SK-N-SH (cell line): ENCODE data around the gene OR9A4. TPM values are rescaled to one million over a fixed set of nuclear protein-coding genes. Genes with fewer than 3 reads are reported as not detected.

ENCODE experiments used
- CTCF ChIA-PET: fragments of 300-600, 350-600 bp; formaldehyde crosslinking; extraction: SDS; loops from one replicate; lab custom pipeline; 2021; lab: Yijun Ruan, JAX
- POLR2A ChIA-PET: fragments of 350-600 bp; sonication (Branson Sonifier 250); formaldehyde crosslinking; extraction: SDS; loops from one replicate; lab custom pipeline; 2020; ENCODE audit warnings: antibody characterized with exemption, inconsistent platforms; lab: Yijun Ruan, JAX
- DNase-seq: peaks from one replicate; pipeline ENCODE4 v3.0.0; 2012
- H2AFZ ChIP-seq: fragments of 200-600 bp; sonication (generic); 2 replicates; pipeline ENCODE4 v1.8.1; 2016; ENCODE audit warnings: antibody characterized with exemption, mild to moderate bottlenecking, low read depth
- H3F3A ChIP-seq: fragments of 200-600 bp; sonication (generic); replicated peaks from 2 replicates; pipeline ENCODE3; 2016; ENCODE audit warnings: antibody characterized with exemption, mild to moderate bottlenecking; ENCODE audit not compliant: insufficient read depth
- H3K27ac ChIP-seq, 2 experiments: fragments of 200-500 bp in 1 of 2; fragments of 200-600 bp in 1 of 2; sonication (Bioruptor generic) in 1 of 2; sonication (generic), shearing (Covaris generic) in 1 of 2; 2 replicates each; pipeline versions ENCODE4 v1.5.1 to v1.6.1; 2014 to 2016; ENCODE audit warnings: low read depth in 2 of 2, inconsistent platforms in 1 of 2, low read length in 1 of 2, mild to moderate bottlenecking in 1 of 2, mixed read lengths in 1 of 2
- H3K27me3 ChIP-seq: fragments of 200-600 bp; sonication (generic), shearing (Covaris generic); 2 replicates; pipeline ENCODE4 v1.6.1; 2016; ENCODE audit warnings: mixed run types; ENCODE audit not compliant: insufficient read depth
- H3K36me3 ChIP-seq, 2 experiments: fragments of 200-500 bp in 1 of 2; fragments of 200-600 bp in 1 of 2; sonication (Bioruptor generic) in 1 of 2; sonication (generic) in 1 of 2; replicated peaks in 1 of 2; 2 replicates each; pipeline versions ENCODE3 to v1.5.1; 2014 to 2016; ENCODE audit warnings: low read length in 1 of 2, mild to moderate bottlenecking in 1 of 2; ENCODE audit not compliant: insufficient read depth in 2 of 2, control insufficient read depth in 1 of 2
- H3K4me1 ChIP-seq, 2 experiments: fragments of 200-500 bp in 1 of 2; fragments of 200-600 bp in 1 of 2; sonication (Bioruptor generic) in 1 of 2; sonication (generic), shearing (Covaris generic) in 1 of 2; 2 replicates each; pipeline versions ENCODE4 v1.5.1 to v1.6.1; 2014 to 2016; ENCODE audit warnings: low read depth in 1 of 2, low read length in 1 of 2, mixed run types in 1 of 2; ENCODE audit not compliant: insufficient read depth in 2 of 2, control insufficient read depth in 1 of 2
- H3K4me2 ChIP-seq: fragments of 200-600 bp; sonication (generic), shearing (Covaris generic); 2 replicates; pipeline ENCODE4 v1.6.1; 2017; ENCODE audit warnings: mixed run types
- H3K4me3 ChIP-seq, 2 experiments: fragments of 200-500 bp in 1 of 2; fragments of 200-600 bp in 1 of 2; sonication (Bioruptor generic) in 1 of 2; sonication (generic), shearing (Covaris generic) in 1 of 2; 2 replicates each; pipeline versions ENCODE4 v1.5.1 to v1.8.1; 2014 to 2016; ENCODE audit warnings: low read depth in 2 of 2, inconsistent platforms in 1 of 2, low read length in 1 of 2, mild to moderate bottlenecking in 1 of 2, mixed read lengths in 1 of 2, moderate library complexity in 1 of 2
- H3K79me2 ChIP-seq: fragments of 200-600 bp; sonication (generic); 2 replicates; pipeline ENCODE4 v1.8.1; 2017; ENCODE audit warnings: mild to moderate bottlenecking; ENCODE audit not compliant: insufficient read depth
- H3K9ac ChIP-seq: fragments of 200-600 bp; sonication (generic); 2 replicates; pipeline ENCODE4 v1.6.1; 2017; ENCODE audit warnings: mixed run types
- H3K9me2 ChIP-seq: fragments of 200-600 bp; sonication (generic); 2 replicates; pipeline ENCODE4 v1.6.1; 2017; ENCODE audit warnings: mixed run types
- H3K9me3 ChIP-seq: fragments of 200-600 bp; sonication (generic); 2 replicates; pipeline ENCODE4 v1.6.1; 2017; ENCODE audit warnings: mixed run types, mild to moderate bottlenecking, moderate library complexity
- H4K20me1 ChIP-seq: fragments of 200-600 bp; sonication (generic); 2 replicates; pipeline ENCODE4 v1.6.1; 2017; ENCODE audit warnings: mild to moderate bottlenecking, mixed run types; ENCODE audit not compliant: insufficient read depth
- CHD2 ChIP-seq: fragments of 150-350 bp; IDR thresholded peaks from 2 replicates; pipeline ENCODE4 v1.6.1; 2018; ENCODE audit warnings: low read length; ENCODE audit not compliant: partially characterized antibody
- EP300 ChIP-seq, 2 experiments: IDR thresholded peaks; 2 replicates each; pipeline versions ENCODE4 v1.4.0 to v1.6.1; 2012; ENCODE audit warnings: borderline replicate concordance in 1 of 2, low read depth in 1 of 2, low read length in 1 of 2
- EZH2phosphoT487 ChIP-seq: fragments of 200-600 bp; sonication (generic); IDR thresholded peaks from 2 replicates; pipeline ENCODE4 v1.6.1; 2017; ENCODE audit warnings: low read depth, mixed run types, mild to moderate bottlenecking, antibody characterized with exemption, moderate library complexity, borderline replicate concordance
- FOXJ3 ChIP-seq: sonication (generic); formaldehyde crosslinking; IDR thresholded peaks from 2 replicates; pipeline ENCODE4 v1.5.1; 2020; ENCODE audit warnings: mild to moderate bottlenecking, missing genetic modification reagents
- GABPA ChIP-seq: IDR thresholded peaks from 2 replicates; pipeline ENCODE4 v1.4.0; 2012; ENCODE audit warnings: low read depth, mild to moderate bottlenecking
- PBX3 ChIP-seq: IDR thresholded peaks from 2 replicates; pipeline ENCODE4; 2012
- POLR2AphosphoS5 ChIP-seq: IDR thresholded peaks from 2 replicates; pipeline ENCODE4 v1.6.1; 2012; ENCODE audit warnings: low read depth, low read length
- RCOR1 ChIP-seq: fragments of 150-350 bp; IDR thresholded peaks from 2 replicates; pipeline ENCODE4 v1.6.1; 2017; ENCODE audit warnings: antibody characterized with exemption, low read length
- RFX5 ChIP-seq: IDR thresholded peaks from 2 replicates; pipeline ENCODE4 v1.6.1; 2012; ENCODE audit warnings: mild to moderate bottlenecking, improper control_type of control experiment, low read length
- SIN3A ChIP-seq: IDR thresholded peaks from 2 replicates; pipeline ENCODE4 v1.6.1; 2012; ENCODE audit warnings: low read depth, mild to moderate bottlenecking, low read length, moderate library complexity, borderline replicate concordance
- SMC3 ChIP-seq: IDR thresholded peaks from 2 replicates; pipeline ENCODE4 v1.6.1; 2012; ENCODE audit warnings: low read depth, low read length, improper control_type of control experiment
- TAF1 ChIP-seq: IDR thresholded peaks from 2 replicates; pipeline ENCODE4 v1.6.1; 2012; ENCODE audit warnings: low read depth, mild to moderate bottlenecking, low read length, moderate library complexity, borderline replicate concordance
- TCF12 ChIP-seq: IDR thresholded peaks from 2 replicates; pipeline ENCODE4 v1.4.0; 2012
- TEAD4 ChIP-seq: IDR thresholded peaks from 2 replicates; pipeline ENCODE4 v1.4.0; 2012; ENCODE audit warnings: mild to moderate bottlenecking, borderline replicate concordance; ENCODE audit not compliant: insufficient read depth
- USF2 ChIP-seq: fragments of 150-350 bp; IDR thresholded peaks from 2 replicates; pipeline ENCODE4 v1.6.1; 2017; ENCODE audit warnings: antibody characterized with exemption, low read length, low read depth, borderline replicate concordance
- WGBS: methylation state at CpG from one replicate; pipeline ENCODE4 v1.1.6; 2017; ENCODE audit warnings: low lambda C conversion rate; 5-methylcytosine and 5-hydroxymethylcytosine counted together
- polyA plus RNA-seq, 3 experiments: library from polyadenylated mRNA; depleted of rRNA; stranded (reverse); fragments of >200 nt; gene quantifications; 2 replicates each; pipeline ENCODE4 v1.2.3, GENCODE V29; 2012
- TF ChIP-seq, protein P1 (sequence below): fragments of 200-600 bp; sonication (generic); IDR thresholded peaks from 2 replicates; pipeline ENCODE4 v1.6.1; 2017; ENCODE audit warnings: antibody characterized with exemption, mild to moderate bottlenecking, moderate library complexity
- TF ChIP-seq, protein P2 (sequence below): IDR thresholded peaks from 2 replicates; pipeline ENCODE4 v1.4.0; 2012; ENCODE audit warnings: low read depth, borderline replicate concordance

OR9A4 gene
- polyA plus RNA-seq, 1 of the 3 experiments (the other 2 are of a cell fraction), result not detected

- Histone ChIP-seq H3K27me3 (no peaks in the 10 kb centered on the region), H3K9me2 (no peaks in the 10 kb centered on the region), H3K4me3 (no peak within 1 kb of the TSS), H2AFZ (no peak within 1 kb of the TSS), H3K9ac (no peak within 1 kb of the TSS), H3K36me3 (no peaks in the 10 kb centered on the region), H3F3A (no peaks in the 10 kb centered on the region), H3K4me2 (no peak within 1 kb of the TSS), H3K4me1 (no peaks in the 10 kb centered on the region), H3K27ac (no peak within 1 kb of the TSS), H4K20me1 (no peaks in the 10 kb centered on the region), H3K79me2 (no peaks in the 10 kb centered on the region), H3K9me3 (no peaks in the 10 kb centered on the region)
- ChIA-PET CTCF (interaction anchor here (3.2 kb wide), 1 partner anchor 30 kb away, joined by 15 read pairs; no protein-coding TSS in a partner anchor), POLR2A (no interaction called here)
- no peak for DNase-seq
- TF ChIP-seq TEAD4 (no peak), EP300 (IDR thresholded peaks at IDR 0.05; ENCODE audit: borderline replicate concordance in 1 of 2, low read depth in 1 of 2, low read length in 1 of 2) (no peak), USF2 (no peak), FOXJ3 (CRISPR knock-in tag) (no peak)
- TF ChIP-seq, protein P1, sequence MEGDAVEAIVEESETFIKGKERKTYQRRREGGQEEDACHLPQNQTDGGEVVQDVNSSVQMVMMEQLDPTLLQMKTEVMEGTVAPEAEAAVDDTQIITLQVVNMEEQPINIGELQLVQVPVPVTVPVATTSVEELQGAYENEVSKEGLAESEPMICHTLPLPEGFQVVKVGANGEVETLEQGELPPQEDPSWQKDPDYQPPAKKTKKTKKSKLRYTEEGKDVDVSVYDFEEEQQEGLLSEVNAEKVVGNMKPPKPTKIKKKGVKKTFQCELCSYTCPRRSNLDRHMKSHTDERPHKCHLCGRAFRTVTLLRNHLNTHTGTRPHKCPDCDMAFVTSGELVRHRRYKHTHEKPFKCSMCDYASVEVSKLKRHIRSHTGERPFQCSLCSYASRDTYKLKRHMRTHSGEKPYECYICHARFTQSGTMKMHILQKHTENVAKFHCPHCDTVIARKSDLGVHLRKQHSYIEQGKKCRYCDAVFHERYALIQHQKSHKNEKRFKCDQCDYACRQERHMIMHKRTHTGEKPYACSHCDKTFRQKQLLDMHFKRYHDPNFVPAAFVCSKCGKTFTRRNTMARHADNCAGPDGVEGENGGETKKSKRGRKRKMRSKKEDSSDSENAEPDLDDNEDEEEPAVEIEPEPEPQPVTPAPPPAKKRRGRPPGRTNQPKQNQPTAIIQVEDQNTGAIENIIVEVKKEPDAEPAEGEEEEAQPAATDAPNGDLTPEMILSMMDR, result no peak
- WGBS, result 0% methylated on average over 3 of the region's 3 CpGs
These were observed 30.6 kb downstream of the OR9A4 start, which contains the start of gene CLEC5A for GRCh38 chr7:141946796-141947195. Gene CLEC5A, minus strand, starts transcription at chr7:141946974. Its CDS starts 682 bp downstream, at chr7:141946292.

GRCh38 chr7:141949021-141949420, 32.8 kb downstream of the OR9A4 start:
- no peaks in the 10 kb centered on the region for H3F3A ChIP-seq
- no peak for DNase-seq
- no peak overlapping the region for H3K27ac ChIP-seq
- TF ChIP-seq RFX5, result no peak
- no peak for TF ChIP-seq SIN3A
- no peak for TF ChIP-seq EZH2phosphoT487
- TF ChIP-seq, all 33 proteins: peak for 0
- H3K9ac ChIP-seq, result no peak overlapping the region
- POLR2A ChIA-PET, result no interaction called here
- H3K79me2 ChIP-seq, result no peaks in the 10 kb centered on the region
- 13% methylated on average over 2 of the region's 2 CpGs for WGBS
- no peaks in the 10 kb centered on the region for H3K36me3 ChIP-seq
- no peaks in the 10 kb centered on the region; the same call in 1 of the 2 replicates for H3K27me3 ChIP-seq
- CTCF ChIA-PET, result no interaction called here
- H3K9me3 ChIP-seq, result no peaks in the 10 kb centered on the region
- H3K4me1 ChIP-seq, result no peaks in the 10 kb centered on the region
- no peak overlapping the region for H3K4me3 ChIP-seq
- H4K20me1 ChIP-seq, result no peaks in the 10 kb centered on the region
- no peak overlapping the region for H3K4me2 ChIP-seq
- no peaks in the 10 kb centered on the region for H3K9me2 ChIP-seq
- H2AFZ ChIP-seq, result no peak overlapping the region

DNA sequence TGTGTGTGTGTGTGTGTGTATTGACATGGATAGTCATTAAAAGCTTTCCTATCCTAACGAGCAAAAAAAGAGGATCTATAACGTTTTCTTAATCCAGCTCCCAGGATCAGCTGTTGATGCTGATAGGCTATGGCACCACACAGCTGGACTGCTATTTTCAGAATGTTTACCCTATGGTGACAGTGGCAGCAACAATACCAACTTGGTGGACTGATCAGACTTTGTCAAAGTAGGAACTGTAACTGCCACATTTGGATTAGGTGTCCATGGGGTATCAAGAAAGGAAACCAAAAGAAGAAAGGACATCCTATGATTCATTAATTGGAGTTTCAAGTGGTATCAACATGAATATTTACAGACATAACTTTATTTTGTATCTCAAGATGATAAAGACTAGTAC, 33.3 kb downstream of the OR9A4 start:
- DNase-seq, result no peak
- ChIA-PET POLR2A (no interaction called here), CTCF (no interaction called here)
- no peaks in the 10 kb centered on the region; the same call in 1 of the 2 replicates for H3K27me3 ChIP-seq
- 0% methylated on average over 2 of the region's 2 CpGs for WGBS
- no peaks in the 10 kb centered on the region for H4K20me1 ChIP-seq
- H3K27ac ChIP-seq, result no peak overlapping the region
- H3K9ac ChIP-seq, result no peak overlapping the region
- no peaks in the 10 kb centered on the region for H3K79me2 ChIP-seq
- no peak overlapping the region for H3K4me3 ChIP-seq
- no peak overlapping the region for H2AFZ ChIP-seq
- H3K9me2 ChIP-seq, result no peaks in the 10 kb centered on the region
- no peaks in the 10 kb centered on the region for H3K36me3 ChIP-seq
- H3K4me1 ChIP-seq, result no peaks in the 10 kb centered on the region
- H3K9me3 ChIP-seq, result no peaks in the 10 kb centered on the region
- H3F3A ChIP-seq, result no peaks in the 10 kb centered on the region
- no peak overlapping the region for H3K4me2 ChIP-seq
- TF ChIP-seq SMC3 (no peak), EZH2phosphoT487 (no peak), FOXJ3 (CRISPR knock-in tag) (no peak), PBX3 (no peak), CHD2 (no peak), POLR2AphosphoS5 (no peak), TAF1 (no peak), GABPA (no peak), TCF12 (no peak), RCOR1 (no peak)
- TF ChIP-seq, protein P2, sequence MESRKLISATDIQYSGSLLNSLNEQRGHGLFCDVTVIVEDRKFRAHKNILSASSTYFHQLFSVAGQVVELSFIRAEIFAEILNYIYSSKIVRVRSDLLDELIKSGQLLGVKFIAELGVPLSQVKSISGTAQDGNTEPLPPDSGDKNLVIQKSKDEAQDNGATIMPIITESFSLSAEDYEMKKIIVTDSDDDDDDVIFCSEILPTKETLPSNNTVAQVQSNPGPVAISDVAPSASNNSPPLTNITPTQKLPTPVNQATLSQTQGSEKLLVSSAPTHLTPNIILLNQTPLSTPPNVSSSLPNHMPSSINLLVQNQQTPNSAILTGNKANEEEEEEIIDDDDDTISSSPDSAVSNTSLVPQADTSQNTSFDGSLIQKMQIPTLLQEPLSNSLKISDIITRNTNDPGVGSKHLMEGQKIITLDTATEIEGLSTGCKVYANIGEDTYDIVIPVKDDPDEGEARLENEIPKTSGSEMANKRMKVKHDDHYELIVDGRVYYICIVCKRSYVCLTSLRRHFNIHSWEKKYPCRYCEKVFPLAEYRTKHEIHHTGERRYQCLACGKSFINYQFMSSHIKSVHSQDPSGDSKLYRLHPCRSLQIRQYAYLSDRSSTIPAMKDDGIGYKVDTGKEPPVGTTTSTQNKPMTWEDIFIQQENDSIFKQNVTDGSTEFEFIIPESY, result no peak
